A673 (cell line): Measurements from ENCODE around the gene CD19.

Experiments used
- EZH2 ChIP-seq: fragments of 200-600 bp; sonication (generic); IDR thresholded peaks from 2 replicates; pipeline ENCODE4 v1.6.1; 2017; ENCODE audit warnings: borderline replicate concordance, low read depth, mild to moderate bottlenecking, mixed read lengths, antibody characterized with exemption, low read length; ENCODE audit not compliant: poor library complexity, severe bottlenecking
- TF ChIP-seq, protein P1 (sequence below): fragments of 300-800, 200-600 bp; sonication (generic); conservative IDR thresholded peaks from 2 replicates; pipeline ENCODE4 v1.5.1; 2017; ENCODE audit warnings: low read depth, mild to moderate bottlenecking, antibody characterized with exemption, low read length, moderate library complexity, mixed read lengths

DNA sequence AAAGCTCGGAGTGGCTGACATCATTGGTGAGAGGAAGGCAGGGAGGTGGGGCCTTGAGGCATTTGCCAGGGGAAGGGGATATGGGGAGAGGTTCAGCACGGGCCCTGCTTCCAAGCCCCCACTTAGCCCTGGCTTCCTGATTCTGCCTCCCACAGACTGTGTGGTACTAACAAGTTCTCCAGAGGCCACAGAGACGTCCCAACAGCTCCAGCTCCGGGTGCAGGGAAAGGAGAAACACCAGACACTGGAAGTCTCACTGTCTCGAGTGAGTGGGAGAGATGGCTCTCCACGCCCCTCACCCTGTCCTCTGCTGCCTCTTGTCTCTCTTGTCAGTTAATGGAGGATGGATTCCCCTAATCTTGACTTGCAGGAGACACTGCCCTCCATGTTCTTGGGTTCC lies 27.1 kb downstream of the CD19 start:
- TF ChIP-seq, protein P1, sequence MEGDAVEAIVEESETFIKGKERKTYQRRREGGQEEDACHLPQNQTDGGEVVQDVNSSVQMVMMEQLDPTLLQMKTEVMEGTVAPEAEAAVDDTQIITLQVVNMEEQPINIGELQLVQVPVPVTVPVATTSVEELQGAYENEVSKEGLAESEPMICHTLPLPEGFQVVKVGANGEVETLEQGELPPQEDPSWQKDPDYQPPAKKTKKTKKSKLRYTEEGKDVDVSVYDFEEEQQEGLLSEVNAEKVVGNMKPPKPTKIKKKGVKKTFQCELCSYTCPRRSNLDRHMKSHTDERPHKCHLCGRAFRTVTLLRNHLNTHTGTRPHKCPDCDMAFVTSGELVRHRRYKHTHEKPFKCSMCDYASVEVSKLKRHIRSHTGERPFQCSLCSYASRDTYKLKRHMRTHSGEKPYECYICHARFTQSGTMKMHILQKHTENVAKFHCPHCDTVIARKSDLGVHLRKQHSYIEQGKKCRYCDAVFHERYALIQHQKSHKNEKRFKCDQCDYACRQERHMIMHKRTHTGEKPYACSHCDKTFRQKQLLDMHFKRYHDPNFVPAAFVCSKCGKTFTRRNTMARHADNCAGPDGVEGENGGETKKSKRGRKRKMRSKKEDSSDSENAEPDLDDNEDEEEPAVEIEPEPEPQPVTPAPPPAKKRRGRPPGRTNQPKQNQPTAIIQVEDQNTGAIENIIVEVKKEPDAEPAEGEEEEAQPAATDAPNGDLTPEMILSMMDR = no peak
- TF ChIP-seq EZH2 = no peak
